HG03280 (cell line): ENCODE data around the gene TNP2.

ENCODE experiments used
- ATAC-seq: cut with Tn5 transposase; IDR thresholded peaks from one replicate; pipeline ENCODE4 v1.9.1; 2021; ENCODE audit warnings: mild to moderate bottlenecking, moderate library complexity; ENCODE audit not compliant: unreplicated experiment

TNP2 gene

DNA sequence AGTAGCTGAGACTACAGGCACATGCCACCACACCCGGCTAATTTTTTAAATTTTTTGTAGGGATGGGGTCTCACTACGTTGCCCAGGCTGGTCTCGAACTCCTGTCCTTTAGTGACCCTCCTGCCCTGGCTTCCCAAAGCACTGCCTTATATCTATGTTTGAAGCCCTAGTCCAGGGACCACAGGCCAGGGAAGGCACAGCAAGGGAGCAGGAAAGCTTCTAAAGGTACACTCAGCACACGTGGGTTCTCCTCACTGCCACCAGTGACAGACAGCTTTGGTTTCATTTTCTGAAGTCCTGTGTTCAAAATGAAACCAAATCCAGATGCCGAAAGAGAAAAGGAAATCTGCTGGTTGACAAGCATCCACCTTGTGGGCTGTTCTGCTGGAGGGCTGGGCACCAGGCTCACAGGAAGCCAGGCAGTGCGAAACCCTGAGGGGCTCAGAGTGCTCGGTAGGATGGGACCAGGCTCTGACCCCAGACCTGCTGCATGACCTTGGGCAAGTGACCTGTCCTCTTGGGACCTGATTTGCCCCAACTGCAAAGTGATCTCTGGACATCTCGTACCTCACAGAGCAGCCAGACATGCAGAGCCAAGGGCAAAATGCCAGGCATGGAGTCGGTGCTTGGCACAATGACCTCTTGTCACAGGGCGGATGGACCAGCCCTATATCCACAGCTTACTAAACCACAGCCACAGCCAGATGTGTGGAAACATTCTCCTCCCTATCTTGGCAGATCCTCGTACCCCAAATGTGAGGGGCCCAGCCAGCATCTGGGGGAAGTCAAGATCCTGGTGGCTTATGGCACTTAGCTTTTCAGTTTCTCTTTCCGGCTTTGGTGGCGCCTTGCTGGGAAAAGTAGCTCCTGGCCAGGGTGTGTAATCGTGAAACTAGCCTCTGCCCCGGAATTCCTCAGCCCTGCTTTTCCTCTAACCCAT, 10.3 kb downstream of the TNP2 start:
- ATAC-seq = no peak

DNA sequence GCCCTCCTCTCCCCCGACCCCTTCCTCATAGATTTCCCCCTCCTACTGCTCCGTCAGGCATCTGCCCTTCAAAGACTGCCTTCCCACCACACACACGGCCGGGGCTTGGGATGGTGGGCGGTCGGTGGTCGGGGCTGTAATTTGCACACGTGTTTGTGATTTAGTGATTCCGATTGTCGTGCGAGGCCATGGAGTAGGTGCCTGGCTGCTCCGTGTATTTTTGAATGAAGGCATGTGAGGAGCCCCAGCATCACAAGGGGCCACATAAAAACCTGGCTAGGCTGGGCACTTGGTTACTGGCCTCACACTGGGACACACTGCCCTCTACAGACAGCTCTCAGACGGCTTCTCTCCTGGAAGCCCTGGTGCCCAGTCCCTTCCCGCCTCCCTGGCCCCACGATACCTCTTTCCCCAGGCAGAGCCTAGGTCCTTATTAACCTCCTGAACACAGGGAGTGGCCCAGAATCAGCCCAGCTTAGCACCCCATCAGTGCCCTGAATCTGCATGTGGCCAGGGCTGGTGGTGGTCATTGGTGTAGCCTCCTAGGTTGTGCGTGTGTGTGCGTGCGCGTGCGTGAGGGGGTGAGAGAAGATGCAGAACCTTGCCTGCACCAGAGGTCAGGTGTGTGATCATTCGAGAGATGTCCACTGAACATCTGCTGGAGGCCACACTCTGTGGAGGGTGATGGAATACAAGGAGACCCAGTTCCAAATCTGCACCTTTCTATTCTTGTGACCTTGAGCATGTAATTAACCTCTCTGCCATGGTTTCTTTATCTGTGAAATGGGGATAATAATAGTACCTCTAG, 11.8 kb downstream of the TNP2 start:
- ATAC-seq = no peak

DNA sequence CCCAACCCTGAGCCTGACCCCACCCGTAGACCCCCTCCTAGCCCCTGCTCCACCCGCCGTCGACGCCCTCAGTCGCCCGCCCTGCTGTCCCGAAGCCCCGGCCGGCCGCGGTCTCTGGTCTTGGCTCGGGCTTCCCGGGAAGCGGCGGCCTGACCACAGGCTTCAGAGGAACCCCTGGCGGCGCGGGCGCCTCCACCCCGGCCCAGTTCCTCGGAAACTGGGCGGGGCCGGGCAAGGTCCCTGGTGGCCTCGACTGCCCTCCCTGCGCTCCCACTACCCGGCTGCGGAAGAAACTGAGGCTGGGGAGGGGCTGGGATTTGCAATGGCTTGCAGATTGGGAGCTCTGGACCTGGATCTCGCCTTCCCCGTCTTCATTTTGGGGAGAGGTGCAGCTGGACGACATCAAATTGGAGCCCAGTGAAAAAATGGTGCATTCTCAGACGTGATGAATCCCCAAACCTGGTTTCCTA, 12.4 kb downstream of the TNP2 start:
- no peak for ATAC-seq

DNA sequence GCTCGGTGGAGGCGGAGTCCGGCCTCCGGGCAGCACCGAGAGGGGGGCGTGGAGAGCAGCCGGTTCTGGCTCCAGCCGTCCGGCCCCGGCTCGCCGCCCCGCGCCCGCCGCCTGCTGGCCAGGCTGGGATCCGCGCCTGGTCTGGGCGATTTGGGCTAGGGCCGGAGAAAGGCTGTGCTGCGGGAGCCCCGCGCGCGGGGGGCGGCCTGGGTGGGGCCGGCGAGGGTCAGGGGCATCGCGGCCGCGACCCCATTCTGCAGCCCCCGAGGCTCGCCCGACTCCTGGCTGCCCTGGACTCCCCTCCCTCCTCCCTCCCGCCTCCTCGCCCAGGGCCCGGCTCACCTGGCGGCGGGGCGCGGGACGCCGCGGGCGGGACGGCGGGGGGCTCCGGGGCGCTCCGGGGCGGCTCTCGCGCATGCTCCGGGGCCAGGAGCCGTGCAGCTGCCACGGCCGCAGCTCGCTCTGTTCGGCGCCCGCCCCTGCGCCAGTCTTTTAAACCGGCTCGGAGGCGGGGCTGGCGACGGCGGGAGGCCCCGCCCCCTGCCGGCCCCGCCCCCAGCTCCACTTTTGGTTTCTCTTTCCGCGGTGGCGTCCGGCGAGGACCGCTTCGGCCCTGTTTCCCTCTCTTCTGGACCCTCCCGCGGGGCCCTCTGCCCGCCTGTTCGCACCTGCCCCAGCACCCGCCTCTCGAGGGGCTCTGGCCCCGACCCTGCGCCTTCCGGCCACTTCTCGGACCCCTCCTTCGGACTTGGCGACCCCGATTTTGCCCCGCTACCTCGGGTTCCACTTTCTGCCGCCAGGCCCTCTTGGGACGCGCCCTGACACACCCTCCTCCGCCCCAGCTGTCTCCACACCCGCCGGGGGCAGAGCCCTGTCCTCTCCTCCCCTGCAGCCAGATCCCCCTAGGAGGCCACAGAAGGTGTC, 13.1 kb downstream of the TNP2 start, which contains the start of gene SOCS1:
Gene SOCS1 (minus strand): TSS at position 468 of the 924 bp plus-strand sequence. CDS start 726 bp downstream, outside the sequence.
- ATAC-seq = peak; percentile 64

GRCh38 chr16:11254913-11255736, 14.0 kb downstream of the TNP2 start:
- ATAC-seq = peak; percentile 6

GRCh38 chr16:11253995-11254912, 14.9 kb downstream of the TNP2 start:
- no peak for ATAC-seq

GRCh38 chr16:11253009-11253994, 15.8 kb downstream of the TNP2 start:
- ATAC-seq = no peak

DNA sequence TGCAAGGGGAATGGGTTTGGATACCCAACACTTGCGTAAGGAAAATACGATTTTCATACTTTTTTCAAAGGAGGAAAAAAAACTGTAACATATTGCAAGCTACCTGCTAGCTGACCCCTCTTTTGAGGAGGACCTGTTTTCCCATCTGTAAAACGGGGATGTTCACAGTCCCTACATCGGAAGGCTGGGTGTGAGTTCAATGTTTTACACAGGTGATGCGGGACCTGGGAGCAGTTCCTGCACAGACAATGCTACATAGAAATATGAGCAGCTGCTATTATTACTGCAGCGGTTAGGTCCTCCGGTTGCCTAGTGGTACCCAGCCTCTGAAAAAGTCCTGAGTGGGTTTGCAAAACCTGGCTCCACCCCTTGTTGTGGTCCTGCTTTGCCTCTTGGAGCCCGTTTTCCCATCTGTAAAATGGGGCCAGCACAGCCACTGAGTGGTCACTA, 16.6 kb downstream of the TNP2 start:
- no peak for ATAC-seq

- ATAC-seq = no peak
Measured at GRCh38 chr16:11251525-11252481, 17.3 kb downstream of the TNP2 start.

- no peak for ATAC-seq
Measured at GRCh38 chr16:11250786-11251524, 18.2 kb downstream of the TNP2 start.

GRCh38 chr16:11250091-11250785, 18.9 kb downstream of the TNP2 start:
- ATAC-seq = no peak

DNA sequence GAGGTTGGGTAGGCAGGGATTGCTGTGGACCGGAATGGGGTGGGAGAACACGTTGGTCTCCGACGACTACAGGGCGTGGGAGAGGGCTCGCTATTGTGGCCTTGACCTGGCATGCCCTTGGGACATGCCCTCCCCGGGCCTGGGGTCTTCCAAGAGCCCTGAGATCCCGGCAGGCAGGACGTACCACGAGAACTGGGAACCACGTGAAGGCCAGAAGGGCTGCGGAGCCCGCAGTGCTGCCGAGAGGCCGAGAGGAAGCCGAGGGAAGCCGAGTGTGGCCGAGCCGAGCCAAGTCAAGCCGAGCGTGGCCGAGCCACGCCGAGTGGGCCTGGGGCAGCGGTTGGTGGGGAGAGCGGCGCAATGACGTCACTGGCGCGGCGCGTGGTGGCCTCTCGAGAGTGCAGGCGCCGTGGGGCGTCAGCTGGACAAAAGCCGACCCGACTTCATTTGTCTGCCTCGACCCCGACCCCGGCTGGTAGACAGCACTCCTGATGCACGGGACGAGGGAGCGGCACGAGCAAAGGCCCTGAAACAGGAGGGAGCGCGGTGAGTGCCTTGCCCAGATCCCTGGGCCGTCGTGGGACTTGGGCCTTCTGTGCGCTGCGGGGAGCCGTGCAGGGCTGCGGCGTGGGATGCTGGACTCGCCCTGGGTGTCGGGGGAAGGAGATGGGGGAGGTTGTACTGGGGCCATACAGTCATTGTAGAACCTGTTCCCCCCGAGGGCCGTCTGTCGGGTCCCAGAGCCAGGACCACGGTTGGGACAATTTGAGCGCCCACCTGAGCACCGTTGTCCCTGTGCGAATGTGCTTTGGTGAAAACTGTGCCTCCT, 19.7 kb downstream of the TNP2 start:
- ATAC-seq = peak; percentile 45

GRCh38 chr16:11248133-11248532, 21.0 kb downstream of the TNP2 start:
- ATAC-seq = no peak

DNA sequence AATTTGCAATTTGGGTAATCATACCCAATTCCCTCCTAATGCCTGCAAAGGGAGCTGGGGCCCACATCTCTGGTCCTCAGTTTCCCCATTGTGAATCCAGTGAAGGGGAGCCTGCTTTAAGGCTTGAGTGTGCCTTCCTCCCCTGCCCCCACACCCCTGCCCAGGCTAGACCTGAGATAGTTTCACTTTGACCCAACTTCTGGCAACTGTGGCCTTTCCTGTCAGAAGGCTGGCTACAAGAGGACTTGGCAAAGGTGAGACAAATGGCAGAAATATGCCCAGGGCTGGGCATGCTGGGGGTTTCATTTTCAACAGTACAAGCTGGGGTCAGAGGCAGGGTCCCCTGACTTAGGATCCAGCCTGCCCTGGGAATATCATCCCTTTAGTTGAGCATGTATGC, 23.1 kb downstream of the TNP2 start:
- ATAC-seq = no peak
